HEK293T (cell line): ENCODE measurements around the gene COL5A1.
A peak's percentile ranks its signal among the peaks of the same experiment; 100 is the strongest.

Source experiments
- CTCF ChIA-PET: fragments of 350-600 bp; formaldehyde crosslinking; extraction: SDS; loops from one replicate; lab custom pipeline; 2021; ENCODE audit warnings: antibody characterized with exemption, inconsistent platforms; lab: Yijun Ruan, JAX
- POLR2A ChIA-PET: fragments of 350-600 bp; formaldehyde crosslinking; extraction: SDS; loops from one replicate; lab custom pipeline; 2020; ENCODE audit warnings: antibody characterized with exemption, inconsistent platforms; lab: Yijun Ruan, JAX
- DNase-seq: peaks from one replicate; pipeline ENCODE4 v3.0.0; 2012; ENCODE audit warnings: mixed read lengths; ENCODE audit errors: extremely low spot score
- ARNT ChIP-seq: fragments of 450-650 bp; IDR thresholded peaks from 2 replicates; pipeline ENCODE4 v1.6.1; 2017; ENCODE audit warnings: mild to moderate bottlenecking
- BHLHE40 ChIP-seq: fragments of 450-650 bp; IDR thresholded peaks from 2 replicates; pipeline ENCODE4 v1.6.1; 2016; ENCODE audit warnings: mild to moderate bottlenecking, moderate library complexity, borderline replicate concordance
- CTBP1 ChIP-seq: fragments of 450-650 bp; IDR thresholded peaks from 2 replicates; pipeline ENCODE4 v1.6.1; 2016; ENCODE audit warnings: borderline replicate concordance
- ELF4 ChIP-seq: fragments of 450-650 bp; IDR thresholded peaks from 2 replicates; pipeline ENCODE4 v1.6.1; 2017; ENCODE audit warnings: antibody characterized with exemption
- FOXA1 ChIP-seq: fragments of 450-650 bp; IDR thresholded peaks from 2 replicates; pipeline ENCODE4 v1.6.1; 2016; ENCODE audit warnings: mild to moderate bottlenecking
- FOXK2 ChIP-seq: fragments of 450-650 bp; IDR thresholded peaks from 2 replicates; pipeline ENCODE4 v1.6.1; 2016; ENCODE audit warnings: mild to moderate bottlenecking
- FOXM1 ChIP-seq: fragments of 450-650 bp; IDR thresholded peaks from 2 replicates; pipeline ENCODE4 v1.6.1; 2017; ENCODE audit warnings: mild to moderate bottlenecking, borderline replicate concordance
- HDGF ChIP-seq: fragments of 450-650 bp; IDR thresholded peaks from 2 replicates; pipeline ENCODE4 v1.6.1; 2017; ENCODE audit warnings: antibody characterized with exemption, borderline replicate concordance
- L3MBTL2 ChIP-seq: fragments of 450-650 bp; conservative IDR thresholded peaks from 2 replicates; pipeline ENCODE4 v1.6.1; 2016; ENCODE audit warnings: mild to moderate bottlenecking
- LEF1 ChIP-seq: fragments of 450-650 bp; IDR thresholded peaks from 2 replicates; pipeline ENCODE4 v1.6.1; 2017; ENCODE audit warnings: mild to moderate bottlenecking, borderline replicate concordance
- NFRKB ChIP-seq: fragments of 450-650 bp; IDR thresholded peaks from 2 replicates; pipeline ENCODE4 v1.6.1; 2016; ENCODE audit warnings: mild to moderate bottlenecking, moderate library complexity
- SP1 ChIP-seq: fragments of 450-650 bp; IDR thresholded peaks from 2 replicates; pipeline ENCODE4 v1.6.1; 2017
- SUZ12 ChIP-seq: fragments of 450-650 bp; IDR thresholded peaks from 2 replicates; pipeline ENCODE4 v1.6.1; 2016; ENCODE audit warnings: mild to moderate bottlenecking
- TARDBP ChIP-seq: fragments of 450-650 bp; IDR thresholded peaks from 2 replicates; pipeline ENCODE4 v1.6.1; 2016
- ZNF384 ChIP-seq: fragments of 450-650 bp; IDR thresholded peaks from 2 replicates; pipeline ENCODE4 v1.6.1; 2016
- TF ChIP-seq, protein P1 (sequence below): fragments of 450-650 bp; IDR thresholded peaks from 2 replicates; pipeline ENCODE4 v1.6.1; 2016

COL5A1 gene

DNA sequence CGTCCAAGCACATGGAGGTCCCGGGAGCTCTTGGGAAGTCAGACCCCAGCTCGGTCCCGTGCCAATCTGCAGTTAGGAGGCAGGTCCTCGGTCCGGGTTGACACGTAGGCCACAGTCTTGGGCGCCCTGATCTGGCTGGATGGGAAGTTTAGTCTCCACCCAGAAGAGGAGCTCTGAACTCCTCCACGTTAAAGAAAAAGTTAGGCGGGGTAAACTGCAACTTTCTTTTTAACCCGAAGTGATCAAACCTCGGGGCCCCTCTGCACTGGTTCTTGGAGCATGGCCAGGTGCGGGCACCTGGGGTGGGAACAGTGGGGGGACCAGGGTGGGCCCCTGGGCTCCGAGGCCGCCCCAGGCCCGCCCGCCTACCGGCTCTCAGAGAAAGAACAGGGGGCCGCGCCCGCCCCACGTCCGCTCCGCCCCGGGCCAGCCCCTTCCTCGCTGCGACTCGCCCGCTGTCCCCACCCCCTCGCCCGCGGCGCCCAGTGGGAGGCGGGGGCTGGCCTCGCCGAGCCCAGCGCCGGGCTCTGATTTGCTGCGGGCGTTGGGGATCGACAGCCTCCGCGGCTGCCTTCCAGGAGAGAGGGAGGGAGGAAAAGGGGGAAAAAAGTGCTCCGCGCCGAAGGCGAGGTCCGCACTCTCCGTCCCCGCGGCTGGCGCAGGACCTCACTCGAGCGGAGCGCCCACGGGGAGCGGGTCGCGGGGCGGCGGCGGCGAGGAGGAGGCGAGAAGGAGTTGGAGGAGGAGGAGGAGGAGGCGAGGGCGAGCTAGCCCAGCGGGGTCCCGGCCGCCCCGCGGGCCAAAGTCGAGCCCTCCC is at the start of gene COL5A1:
TSS of gene COL5A1 (plus strand) at position 631 of the 817 bp plus-strand sequence. CDS start 385 bp downstream, outside the sequence.
- peak; percentile 93 for DNase-seq
- TF ChIP-seq, protein P1, sequence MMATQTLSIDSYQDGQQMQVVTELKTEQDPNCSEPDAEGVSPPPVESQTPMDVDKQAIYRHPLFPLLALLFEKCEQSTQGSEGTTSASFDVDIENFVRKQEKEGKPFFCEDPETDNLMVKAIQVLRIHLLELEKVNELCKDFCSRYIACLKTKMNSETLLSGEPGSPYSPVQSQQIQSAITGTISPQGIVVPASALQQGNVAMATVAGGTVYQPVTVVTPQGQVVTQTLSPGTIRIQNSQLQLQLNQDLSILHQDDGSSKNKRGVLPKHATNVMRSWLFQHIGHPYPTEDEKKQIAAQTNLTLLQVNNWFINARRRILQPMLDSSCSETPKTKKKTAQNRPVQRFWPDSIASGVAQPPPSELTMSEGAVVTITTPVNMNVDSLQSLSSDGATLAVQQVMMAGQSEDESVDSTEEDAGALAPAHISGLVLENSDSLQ: peak; percentile 95
- TF ChIP-seq ELF4 (no peak), L3MBTL2 (peak; percentile 61)
- ChIA-PET POLR2A (interaction anchor here (1.4 kb wide), 1 partner anchor 183 kb away, joined by 3 read pairs; no protein-coding TSS in a partner anchor), CTCF (interaction anchor here (0.6 kb wide), 1 partner anchor 326 kb away, joined by 3 read pairs; no protein-coding TSS in a partner anchor)

- CTCF ChIA-PET: no interaction called here
- no peak for DNase-seq
- TF ChIP-seq, protein P1: no peak
- TF ChIP-seq TARDBP: no peak
- TF ChIP-seq FOXM1: no peak
- no peak for TF ChIP-seq SUZ12
- no peak for TF ChIP-seq FOXA1
- TF ChIP-seq NFRKB: no peak
- TF ChIP-seq L3MBTL2: no peak
- no peak for TF ChIP-seq LEF1
- TF ChIP-seq ELF4: no peak
- no peak for TF ChIP-seq SP1
- no peak for TF ChIP-seq ARNT
- TF ChIP-seq CTBP1: no peak
- TF ChIP-seq BHLHE40: no peak
- TF ChIP-seq ZNF384: no peak
- no peak for TF ChIP-seq FOXK2
- no peak for TF ChIP-seq HDGF
- POLR2A ChIA-PET: no interaction called here
Observed at GRCh38 chr9:134592018-134592818, 49.4 kb upstream of the COL5A1 start.

DNA sequence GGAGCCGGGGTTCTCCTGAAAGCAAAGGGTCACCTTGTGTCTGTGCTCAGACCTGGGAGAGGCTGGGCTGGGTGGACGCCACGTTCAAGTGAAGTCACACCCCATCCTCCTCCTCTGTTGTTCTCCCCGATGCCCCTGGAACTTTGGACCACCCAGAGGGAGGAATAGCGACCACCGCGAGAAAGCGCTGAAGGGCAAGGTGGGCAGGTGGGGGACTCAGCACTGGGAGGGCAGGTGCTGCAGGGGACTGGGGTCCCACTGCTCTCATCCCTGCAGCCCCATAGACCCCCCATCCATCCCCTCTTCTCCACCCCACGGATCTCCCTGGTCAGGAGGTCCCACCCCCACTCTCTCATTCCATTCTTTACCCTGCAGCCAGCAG is 48.8 kb upstream of the COL5A1 start:
- no peak for DNase-seq
- ChIA-PET POLR2A (no interaction called here), CTCF (interaction anchor here (0.6 kb wide), 1 partner anchor 217 kb away, joined by 3 read pairs; no protein-coding TSS in a partner anchor)
- no peak for TF ChIP-seq FOXK2

DNA sequence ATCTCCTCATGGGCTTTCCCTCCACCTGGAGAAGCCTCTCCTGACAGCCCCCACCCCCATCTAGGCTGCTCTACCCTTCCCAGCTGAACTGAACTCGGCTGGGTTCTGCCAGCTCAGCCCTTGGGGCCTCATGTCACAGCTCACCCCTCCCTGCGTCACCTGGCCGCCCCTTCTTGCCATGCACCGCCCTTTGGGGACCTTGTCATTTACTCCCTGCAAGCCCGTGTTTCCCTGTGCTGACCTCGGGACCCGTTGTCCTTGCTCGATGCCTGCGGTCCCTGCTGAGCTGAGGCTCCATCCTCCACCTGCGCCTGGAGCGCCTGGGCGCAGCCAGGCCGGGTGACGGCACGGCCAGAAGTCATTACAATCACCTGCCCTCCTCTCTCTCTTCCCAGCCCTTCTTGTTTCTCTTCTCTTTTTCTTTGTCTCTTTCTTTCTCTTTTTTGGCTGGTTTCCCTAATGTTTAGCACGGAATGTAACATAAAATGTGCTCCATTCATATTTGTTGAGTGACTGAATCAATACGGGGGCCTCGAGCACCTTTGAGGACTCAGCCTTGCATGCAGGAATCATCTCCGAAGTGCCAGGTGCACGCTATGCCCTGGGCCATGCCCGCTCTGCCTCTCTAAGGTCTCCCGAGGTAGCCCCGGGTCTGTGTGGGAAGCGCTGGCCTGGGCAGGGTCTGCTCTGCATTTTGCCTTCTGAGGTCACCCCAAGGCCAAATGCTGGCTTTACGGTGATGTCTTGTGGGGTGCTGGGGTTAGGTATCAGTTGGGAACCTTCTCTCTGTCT is 48.1 kb upstream of the COL5A1 start:
- ChIA-PET POLR2A (no interaction called here), CTCF (interaction anchor here (0.6 kb wide), 1 partner anchor 217 kb away, joined by 3 read pairs; no protein-coding TSS in a partner anchor)
- no peak for DNase-seq
- no peak for TF ChIP-seq SUZ12
- TF ChIP-seq FOXA1: no peak
- no peak for TF ChIP-seq TARDBP

DNA sequence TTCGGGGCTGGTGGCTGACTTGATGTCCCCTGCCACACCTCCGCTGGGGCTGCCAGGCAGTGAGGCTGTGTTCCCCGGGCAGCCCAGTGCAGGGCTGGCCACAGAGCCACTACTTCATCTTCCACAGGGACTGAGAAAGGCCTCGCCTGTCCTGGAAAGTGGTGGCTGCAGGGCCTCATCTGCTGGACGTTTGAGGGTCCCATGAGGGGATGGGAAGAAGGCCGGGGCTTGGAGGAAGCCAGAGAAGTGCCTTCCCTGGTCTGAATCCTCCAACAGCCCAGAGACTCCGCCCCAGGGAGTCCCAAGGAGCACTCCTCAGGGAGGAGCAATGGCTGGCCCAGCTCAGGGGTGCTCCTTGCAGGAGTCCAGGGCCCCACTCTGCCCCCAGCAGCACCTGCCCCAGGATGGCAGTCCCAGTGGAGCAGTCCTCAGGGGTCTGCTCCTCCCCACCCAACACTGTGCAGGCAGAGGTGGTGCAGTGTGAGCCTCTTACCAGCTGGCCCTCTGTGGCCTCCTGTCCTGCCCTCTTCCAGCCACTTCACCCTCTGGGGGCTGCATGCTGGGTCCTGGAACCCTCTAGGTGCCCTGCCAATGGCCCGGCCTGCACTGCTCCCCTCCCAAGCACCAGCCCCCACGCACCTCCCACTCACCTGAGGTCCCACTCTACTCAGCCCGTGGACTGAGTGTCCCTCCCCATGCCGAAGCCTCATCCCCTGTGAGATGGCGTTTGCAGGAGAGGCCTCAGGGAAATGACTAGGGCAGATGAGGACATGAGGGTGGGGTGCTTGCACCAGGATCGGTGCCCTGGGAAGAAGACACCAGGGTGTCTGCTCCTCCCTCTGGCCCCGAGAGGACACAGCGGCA is 47.3 kb upstream of the COL5A1 start:
- CTCF ChIA-PET: no interaction called here
- POLR2A ChIA-PET: no interaction called here

More for the DNA sequence above, 47.3 kb upstream of the COL5A1 start:
- TF ChIP-seq FOXM1 (no peak), ARNT (no peak), TARDBP (no peak), SUZ12 (no peak), FOXA1 (no peak), CTBP1 (no peak), FOXK2 (no peak), LEF1 (no peak), NFRKB (no peak), ELF4 (no peak), L3MBTL2 (no peak), ZNF384 (no peak), SP1 (no peak), BHLHE40 (no peak)
- TF ChIP-seq, protein P1: no peak
- no peak for DNase-seq
